Right lobe of liver (tissue), 4 donors: Measurements from ENCODE around the gene PEPD.

Experiments
- POLR2A ChIP-seq: fragments of 450-650 bp; IDR thresholded peaks from one replicate; pipeline ENCODE4 v1.6.1; 2017; ENCODE audit warnings: antibody characterized with exemption, mild to moderate bottlenecking
- TF ChIP-seq, protein P1 (sequence below), 4 donors: fragments of 200-600 bp in 3 of 4; fragments of 450-650 bp in 1 of 4; IDR thresholded peaks; one replicate each; pipeline versions ENCODE4 v1.5.1 to v1.8.0; 2016 to 2022; ENCODE audit warnings: antibody characterized with exemption in 4 of 4, mild to moderate bottlenecking in 2 of 4
- donor health status: DM: no; HTN: no; CAD: no.
- donor health status: DM: no; HTN: no; CAD: no.
- donor health status: DM: no; HTN: yes; CAD: no.

GRCh38 chr19:33389421-33390100 is 132.0 kb downstream of the PEPD start:
- TF ChIP-seq POLR2A: no peak
- TF ChIP-seq, protein P1, sequence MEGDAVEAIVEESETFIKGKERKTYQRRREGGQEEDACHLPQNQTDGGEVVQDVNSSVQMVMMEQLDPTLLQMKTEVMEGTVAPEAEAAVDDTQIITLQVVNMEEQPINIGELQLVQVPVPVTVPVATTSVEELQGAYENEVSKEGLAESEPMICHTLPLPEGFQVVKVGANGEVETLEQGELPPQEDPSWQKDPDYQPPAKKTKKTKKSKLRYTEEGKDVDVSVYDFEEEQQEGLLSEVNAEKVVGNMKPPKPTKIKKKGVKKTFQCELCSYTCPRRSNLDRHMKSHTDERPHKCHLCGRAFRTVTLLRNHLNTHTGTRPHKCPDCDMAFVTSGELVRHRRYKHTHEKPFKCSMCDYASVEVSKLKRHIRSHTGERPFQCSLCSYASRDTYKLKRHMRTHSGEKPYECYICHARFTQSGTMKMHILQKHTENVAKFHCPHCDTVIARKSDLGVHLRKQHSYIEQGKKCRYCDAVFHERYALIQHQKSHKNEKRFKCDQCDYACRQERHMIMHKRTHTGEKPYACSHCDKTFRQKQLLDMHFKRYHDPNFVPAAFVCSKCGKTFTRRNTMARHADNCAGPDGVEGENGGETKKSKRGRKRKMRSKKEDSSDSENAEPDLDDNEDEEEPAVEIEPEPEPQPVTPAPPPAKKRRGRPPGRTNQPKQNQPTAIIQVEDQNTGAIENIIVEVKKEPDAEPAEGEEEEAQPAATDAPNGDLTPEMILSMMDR (IDR thresholded peaks at IDR 0.05): no peak
